Measurements from ENCODE around the gene GRK6. TPM values are rescaled to one million over a fixed set of nuclear protein-coding genes. Genes with fewer than 3 reads are reported as not detected.

The GRK6 gene
- total and polyA plus RNA-seq, 2 experiments from 2014 or later = 13.0 to 56.8 TPM

DNA sequence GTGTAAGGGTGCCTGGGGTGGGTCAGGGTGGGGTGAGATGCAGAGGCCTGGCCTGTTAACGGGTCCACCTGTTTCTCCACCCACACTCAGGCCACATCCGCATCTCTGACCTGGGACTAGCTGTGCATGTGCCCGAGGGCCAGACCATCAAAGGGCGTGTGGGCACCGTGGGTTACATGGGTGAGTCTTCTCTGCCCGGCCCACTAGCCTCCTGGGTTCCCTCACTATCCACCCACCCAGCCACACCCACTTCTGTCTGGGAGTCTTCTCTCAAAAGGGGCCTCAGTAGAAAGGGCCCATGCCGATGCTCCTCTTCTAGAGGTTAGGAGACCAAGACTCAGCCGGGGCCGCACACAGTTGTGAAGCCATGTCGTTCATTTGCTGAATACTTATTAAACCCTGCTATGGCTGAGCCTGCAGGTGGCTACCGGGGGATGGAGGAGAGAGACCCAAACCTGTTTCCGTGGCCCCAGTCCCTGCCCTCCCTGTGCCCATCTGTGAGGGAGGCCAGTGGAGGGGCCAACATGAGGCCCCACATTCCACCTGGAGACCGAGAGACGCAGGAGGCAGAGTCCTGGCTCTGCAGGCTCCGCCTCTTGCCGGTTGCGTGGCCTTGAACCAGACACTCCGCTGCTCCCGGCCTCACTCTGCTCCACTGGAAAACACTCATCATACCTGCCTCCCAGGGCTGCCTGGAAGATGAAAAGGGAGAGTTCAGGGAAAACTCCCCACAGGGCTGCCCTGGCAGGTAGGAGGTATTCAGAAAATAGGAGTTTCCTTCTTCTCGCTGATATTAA, 8.7 kb downstream of the GRK6 start:
- DNase-seq (ENCODE audit: low spot score) = no peak
- H3K4me1 Mint-ChIP-seq = peaks cover 7% of the 10 kb centered on the region
- Histone ChIP-seq H3K9me2 (ENCODE audit: insufficient read depth) (no peaks in the 10 kb centered on the region), H3K4me1 (ENCODE audit: insufficient read depth) (0 out of 2 replicates have a peak, but pooled peaks cover 3% of the 10 kb centered on the region), H3K4me2 (no peak overlapping the region), H3F3A (replicated peaks; ENCODE audit: low read depth) (peaks cover 7% of the 10 kb centered on the region; the same call in 1 of the 2 replicates), H3K4me3 (no peak overlapping the region), H2AFZ (no peak overlapping the region), H3K79me2 (replicated peaks; ENCODE audit: insufficient read depth) (no peaks in the 10 kb centered on the region), H3K36me3 (ENCODE audit: insufficient read depth) (peaks cover 3% of the 10 kb centered on the region; the same call in 1 of the 2 replicates), H4K20me1 (replicated peaks; ENCODE audit: insufficient read depth) (no peaks in the 10 kb centered on the region), H3K27ac (ENCODE audit: low read depth) (no peak overlapping the region), H3K27me3 (ENCODE audit: insufficient read depth) (no peaks in the 10 kb centered on the region)
- ATAC-seq = no peak
- no peak for TF ChIP-seq EZH2 (IDR thresholded peaks at IDR 0.05; ENCODE audit: low read depth, unreplicated experiment)
- no peak for TF ChIP-seq ZNF114 (CRISPR knock-in tag; IDR thresholded peaks at IDR 0.05)
- TF ChIP-seq, protein P1, sequence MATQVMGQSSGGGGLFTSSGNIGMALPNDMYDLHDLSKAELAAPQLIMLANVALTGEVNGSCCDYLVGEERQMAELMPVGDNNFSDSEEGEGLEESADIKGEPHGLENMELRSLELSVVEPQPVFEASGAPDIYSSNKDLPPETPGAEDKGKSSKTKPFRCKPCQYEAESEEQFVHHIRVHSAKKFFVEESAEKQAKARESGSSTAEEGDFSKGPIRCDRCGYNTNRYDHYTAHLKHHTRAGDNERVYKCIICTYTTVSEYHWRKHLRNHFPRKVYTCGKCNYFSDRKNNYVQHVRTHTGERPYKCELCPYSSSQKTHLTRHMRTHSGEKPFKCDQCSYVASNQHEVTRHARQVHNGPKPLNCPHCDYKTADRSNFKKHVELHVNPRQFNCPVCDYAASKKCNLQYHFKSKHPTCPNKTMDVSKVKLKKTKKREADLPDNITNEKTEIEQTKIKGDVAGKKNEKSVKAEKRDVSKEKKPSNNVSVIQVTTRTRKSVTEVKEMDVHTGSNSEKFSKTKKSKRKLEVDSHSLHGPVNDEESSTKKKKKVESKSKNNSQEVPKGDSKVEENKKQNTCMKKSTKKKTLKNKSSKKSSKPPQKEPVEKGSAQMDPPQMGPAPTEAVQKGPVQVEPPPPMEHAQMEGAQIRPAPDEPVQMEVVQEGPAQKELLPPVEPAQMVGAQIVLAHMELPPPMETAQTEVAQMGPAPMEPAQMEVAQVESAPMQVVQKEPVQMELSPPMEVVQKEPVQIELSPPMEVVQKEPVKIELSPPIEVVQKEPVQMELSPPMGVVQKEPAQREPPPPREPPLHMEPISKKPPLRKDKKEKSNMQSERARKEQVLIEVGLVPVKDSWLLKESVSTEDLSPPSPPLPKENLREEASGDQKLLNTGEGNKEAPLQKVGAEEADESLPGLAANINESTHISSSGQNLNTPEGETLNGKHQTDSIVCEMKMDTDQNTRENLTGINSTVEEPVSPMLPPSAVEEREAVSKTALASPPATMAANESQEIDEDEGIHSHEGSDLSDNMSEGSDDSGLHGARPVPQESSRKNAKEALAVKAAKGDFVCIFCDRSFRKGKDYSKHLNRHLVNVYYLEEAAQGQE (IDR thresholded peaks at IDR 0.05; ENCODE audit: unreplicated experiment) = no peak
- TF ChIP-seq JUNB (IDR thresholded peaks at IDR 0.05; ENCODE audit: unreplicated experiment) = no peak
- TF ChIP-seq ZNF331 (CRISPR knock-in tag; IDR thresholded peaks at IDR 0.05; ENCODE audit: low read depth) = no peak
- TF ChIP-seq POLR2AphosphoS5 (IDR thresholded peaks at IDR 0.05; ENCODE audit: low read depth) = no peak
- no peak overlapping the region for H3K27ac Mint-ChIP-seq
- H3K4me3 Mint-ChIP-seq = no peak overlapping the region; the same call in 2 of the 3 replicates
- peaks cover 7% of the 10 kb centered on the region for H3K27me3 Mint-ChIP-seq (ENCODE audit: insufficient read depth, low read depth, poor library complexity)
- peaks cover 4% of the 10 kb centered on the region; the same call in 1 of the 3 replicates for H3K9me3 Mint-ChIP-seq
- H3K36me3 Mint-ChIP-seq (ENCODE audit: low read depth) = peaks cover 62% of the 10 kb centered on the region

DNA sequence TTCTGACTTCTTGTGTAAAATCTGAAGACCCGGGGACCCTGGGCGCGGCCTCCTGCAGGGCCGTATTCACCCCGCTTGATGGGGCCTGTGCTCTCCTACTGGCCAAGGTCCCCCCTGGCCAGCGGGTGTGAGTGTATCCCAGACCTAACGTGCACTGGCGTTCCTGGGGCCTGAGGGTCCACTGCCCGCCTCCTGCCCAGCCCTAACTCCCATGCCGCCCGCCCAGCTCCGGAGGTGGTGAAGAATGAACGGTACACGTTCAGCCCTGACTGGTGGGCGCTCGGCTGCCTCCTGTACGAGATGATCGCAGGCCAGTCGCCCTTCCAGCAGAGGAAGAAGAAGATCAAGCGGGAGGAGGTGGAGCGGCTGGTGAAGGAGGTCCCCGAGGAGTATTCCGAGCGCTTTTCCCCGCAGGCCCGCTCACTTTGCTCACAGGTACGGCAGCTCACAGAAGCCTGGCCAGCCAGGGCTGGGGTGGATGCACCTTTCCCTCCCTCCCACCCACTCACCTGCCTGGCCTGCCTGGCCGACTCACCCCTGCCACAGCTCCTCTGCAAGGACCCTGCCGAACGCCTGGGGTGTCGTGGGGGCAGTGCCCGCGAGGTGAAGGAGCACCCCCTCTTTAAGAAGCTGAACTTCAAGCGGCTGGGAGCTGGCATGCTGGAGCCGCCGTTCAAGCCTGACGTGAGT, 9.5 kb downstream of the GRK6 start:
- Mint-ChIP-seq H3K9me3 (peaks cover 4% of the 10 kb centered on the region; the same call in 1 of the 3 replicates), H3K27me3 (ENCODE audit: insufficient read depth, low read depth, poor library complexity) (peaks cover 7% of the 10 kb centered on the region), H3K4me3 (no peak overlapping the region), H3K27ac (no peak overlapping the region), H3K36me3 (ENCODE audit: low read depth) (peaks cover 58% of the 10 kb centered on the region), H3K4me1 (peaks cover 9% of the 10 kb centered on the region)
- TF ChIP-seq, protein P2, sequence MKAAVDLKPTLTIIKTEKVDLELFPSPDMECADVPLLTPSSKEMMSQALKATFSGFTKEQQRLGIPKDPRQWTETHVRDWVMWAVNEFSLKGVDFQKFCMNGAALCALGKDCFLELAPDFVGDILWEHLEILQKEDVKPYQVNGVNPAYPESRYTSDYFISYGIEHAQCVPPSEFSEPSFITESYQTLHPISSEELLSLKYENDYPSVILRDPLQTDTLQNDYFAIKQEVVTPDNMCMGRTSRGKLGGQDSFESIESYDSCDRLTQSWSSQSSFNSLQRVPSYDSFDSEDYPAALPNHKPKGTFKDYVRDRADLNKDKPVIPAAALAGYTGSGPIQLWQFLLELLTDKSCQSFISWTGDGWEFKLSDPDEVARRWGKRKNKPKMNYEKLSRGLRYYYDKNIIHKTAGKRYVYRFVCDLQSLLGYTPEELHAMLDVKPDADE (IDR thresholded peaks at IDR 0.05) = no peak
- ATAC-seq = no peak
- H3K27ac ChIP-seq (ENCODE audit: low read depth) = no peak overlapping the region
- H3K27me3 ChIP-seq (ENCODE audit: insufficient read depth) = no peaks in the 10 kb centered on the region
- no peak overlapping the region for H3K4me2 ChIP-seq
- no peak overlapping the region for H3K4me3 ChIP-seq
- peaks cover 3% of the 10 kb centered on the region; the same call in 1 of the 2 replicates for H3K36me3 ChIP-seq (ENCODE audit: insufficient read depth)
- H3K79me2 ChIP-seq (replicated peaks; ENCODE audit: insufficient read depth) = no peaks in the 10 kb centered on the region
- H2AFZ ChIP-seq = no peak overlapping the region
- H3K4me1 ChIP-seq (ENCODE audit: insufficient read depth) = 0 out of 2 replicates have a peak, but pooled peaks cover 3% of the 10 kb centered on the region
- peaks cover 7% of the 10 kb centered on the region; the same call in 1 of the 2 replicates for H3F3A ChIP-seq (replicated peaks; ENCODE audit: low read depth)
- H3K9me2 ChIP-seq (ENCODE audit: insufficient read depth) = no peaks in the 10 kb centered on the region
- no peaks in the 10 kb centered on the region for H4K20me1 ChIP-seq (replicated peaks; ENCODE audit: insufficient read depth)
- no peak for DNase-seq (ENCODE audit: low spot score)

Measured in GM23338 (cell line).